Measurements from ENCODE around the gene SURF2.

The SURF2 gene

DNA sequence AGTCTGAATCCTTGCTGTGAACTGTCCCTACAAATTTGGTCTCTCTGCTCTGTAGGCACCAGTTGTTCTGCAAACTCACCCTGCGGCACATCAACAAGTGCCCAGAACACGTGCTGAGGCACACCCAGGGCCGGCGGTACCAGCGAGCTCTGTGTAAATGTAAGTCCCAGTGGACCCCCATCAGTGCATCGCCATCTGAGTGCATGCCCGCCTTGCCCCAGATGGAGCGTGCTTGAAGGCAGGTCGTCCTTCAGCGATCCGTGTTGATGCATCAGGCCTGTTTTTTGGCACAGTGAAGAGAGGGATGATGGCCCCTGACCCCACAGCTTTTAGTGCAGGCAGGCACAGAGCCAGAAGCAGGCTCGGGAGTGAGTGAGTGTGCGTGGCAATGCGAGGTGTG is 1.3 kb downstream of the SURF2 start:
- no peaks in the 10 kb centered on the region for H3K27me3 ChIP-seq (ENCODE audit: insufficient read depth, low read length, poor library complexity, severe bottlenecking)
- peak overlapping the region; percentile 85 for H3K4me2 ChIP-seq (ENCODE audit: low read depth, low read length, poor library complexity, severe bottlenecking)
- no peaks in the 10 kb centered on the region for H3F3A ChIP-seq (ENCODE audit: low read depth)
- peak overlapping the region; percentile 94 for H3K4me3 ChIP-seq (ENCODE audit: low read length, poor library complexity, severe bottlenecking)
- peak overlapping the region; percentile 80 for H3K9ac ChIP-seq (ENCODE audit: low read depth, low read length, poor library complexity, severe bottlenecking)
- TF ChIP-seq EZH2phosphoT487 (IDR thresholded peaks at IDR 0.05; ENCODE audit: borderline replicate concordance): no peak
- TF ChIP-seq, protein P1, sequence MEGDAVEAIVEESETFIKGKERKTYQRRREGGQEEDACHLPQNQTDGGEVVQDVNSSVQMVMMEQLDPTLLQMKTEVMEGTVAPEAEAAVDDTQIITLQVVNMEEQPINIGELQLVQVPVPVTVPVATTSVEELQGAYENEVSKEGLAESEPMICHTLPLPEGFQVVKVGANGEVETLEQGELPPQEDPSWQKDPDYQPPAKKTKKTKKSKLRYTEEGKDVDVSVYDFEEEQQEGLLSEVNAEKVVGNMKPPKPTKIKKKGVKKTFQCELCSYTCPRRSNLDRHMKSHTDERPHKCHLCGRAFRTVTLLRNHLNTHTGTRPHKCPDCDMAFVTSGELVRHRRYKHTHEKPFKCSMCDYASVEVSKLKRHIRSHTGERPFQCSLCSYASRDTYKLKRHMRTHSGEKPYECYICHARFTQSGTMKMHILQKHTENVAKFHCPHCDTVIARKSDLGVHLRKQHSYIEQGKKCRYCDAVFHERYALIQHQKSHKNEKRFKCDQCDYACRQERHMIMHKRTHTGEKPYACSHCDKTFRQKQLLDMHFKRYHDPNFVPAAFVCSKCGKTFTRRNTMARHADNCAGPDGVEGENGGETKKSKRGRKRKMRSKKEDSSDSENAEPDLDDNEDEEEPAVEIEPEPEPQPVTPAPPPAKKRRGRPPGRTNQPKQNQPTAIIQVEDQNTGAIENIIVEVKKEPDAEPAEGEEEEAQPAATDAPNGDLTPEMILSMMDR (conservative IDR thresholded peaks at IDR 0.05; ENCODE audit: low read length): no peak
- H3K36me3 ChIP-seq (ENCODE audit: insufficient read depth, low read length): peaks cover 35% of the 10 kb centered on the region; the same call in 1 of the 2 replicates
- H4K20me1 ChIP-seq (ENCODE audit: insufficient read depth, low read length, poor library complexity, severe bottlenecking): peaks cover 20% of the 10 kb centered on the region
- H3K9me3 ChIP-seq (ENCODE audit: insufficient read depth, low read depth, low read length): no peaks in the 10 kb centered on the region
- H3K4me1 ChIP-seq (ENCODE audit: insufficient read depth, low read length, poor library complexity, severe bottlenecking): peaks cover 8% of the 10 kb centered on the region
- peaks cover 49% of the 10 kb centered on the region for H3K79me2 ChIP-seq (ENCODE audit: insufficient read depth, low read length)
- no peak overlapping the region for H2AFZ ChIP-seq (ENCODE audit: low read length)
- no peaks in the 10 kb centered on the region for H3K9me2 ChIP-seq (replicated peaks; ENCODE audit: low read depth, low read length)

DNA sequence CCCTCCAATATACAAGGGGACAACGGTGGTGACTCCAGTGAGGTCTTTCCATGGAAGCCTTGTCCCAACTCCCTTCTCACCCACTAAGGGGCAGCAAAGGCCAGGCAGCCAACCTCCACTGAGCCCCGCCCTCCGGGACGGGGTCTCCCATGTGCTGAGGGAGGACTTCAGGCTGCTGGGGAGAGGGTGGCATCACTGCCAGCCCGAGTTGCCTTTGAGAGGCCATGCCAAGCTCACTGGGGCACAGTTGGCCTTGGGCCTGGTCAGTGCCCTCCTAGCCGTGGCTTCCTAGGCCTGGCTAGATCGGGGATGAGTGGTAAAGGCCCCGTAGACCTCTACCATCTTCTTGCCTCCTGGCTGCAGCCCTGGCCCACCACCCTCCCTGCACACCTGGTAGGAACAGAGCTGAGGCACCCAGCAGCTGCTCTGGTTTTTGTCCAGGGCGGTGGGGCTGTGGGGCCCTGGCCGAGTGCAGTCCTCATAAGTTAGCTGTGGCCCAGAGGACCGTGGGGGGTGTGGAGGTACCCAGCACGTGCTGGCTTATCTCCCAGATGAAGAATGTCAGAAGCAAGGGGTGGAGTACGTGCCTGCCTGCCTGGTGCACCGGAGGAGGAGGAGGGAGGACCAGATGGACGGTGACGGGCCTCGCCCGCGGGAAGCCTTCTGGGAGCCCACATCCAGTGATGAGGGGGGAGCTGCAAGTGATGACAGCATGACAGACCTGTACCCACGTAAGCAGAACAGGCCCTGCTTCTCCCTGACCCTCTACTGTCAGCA is 3.2 kb downstream of the SURF2 start:
- peaks cover 8% of the 10 kb centered on the region for H3K4me1 ChIP-seq (ENCODE audit: insufficient read depth, low read length, poor library complexity, severe bottlenecking)
- no peak overlapping the region for H3K4me2 ChIP-seq (ENCODE audit: low read depth, low read length, poor library complexity, severe bottlenecking)
- no peak overlapping the region for H3K9ac ChIP-seq (ENCODE audit: low read depth, low read length, poor library complexity, severe bottlenecking)
- H3K79me2 ChIP-seq (ENCODE audit: insufficient read depth, low read length): peaks cover 54% of the 10 kb centered on the region
- H2AFZ ChIP-seq (ENCODE audit: low read length): no peak overlapping the region
- peaks cover 50% of the 10 kb centered on the region; the same call in 1 of the 2 replicates for H3K36me3 ChIP-seq (ENCODE audit: insufficient read depth, low read length)
- H3F3A ChIP-seq (ENCODE audit: low read depth): no peaks in the 10 kb centered on the region
- no peaks in the 10 kb centered on the region for H3K9me3 ChIP-seq (ENCODE audit: insufficient read depth, low read depth, low read length)
- H3K27me3 ChIP-seq (ENCODE audit: insufficient read depth, low read length, poor library complexity, severe bottlenecking): no peaks in the 10 kb centered on the region
- no peak overlapping the region for H3K4me3 ChIP-seq (ENCODE audit: low read length, poor library complexity, severe bottlenecking)
- H4K20me1 ChIP-seq (ENCODE audit: insufficient read depth, low read length, poor library complexity, severe bottlenecking): peaks cover 30% of the 10 kb centered on the region
- TF ChIP-seq, protein P1 (conservative IDR thresholded peaks at IDR 0.05; ENCODE audit: low read length): peak; percentile 63
- no peak for TF ChIP-seq EZH2phosphoT487 (IDR thresholded peaks at IDR 0.05; ENCODE audit: borderline replicate concordance)
- H3K9me2 ChIP-seq (replicated peaks; ENCODE audit: low read depth, low read length): no peaks in the 10 kb centered on the region

DNA sequence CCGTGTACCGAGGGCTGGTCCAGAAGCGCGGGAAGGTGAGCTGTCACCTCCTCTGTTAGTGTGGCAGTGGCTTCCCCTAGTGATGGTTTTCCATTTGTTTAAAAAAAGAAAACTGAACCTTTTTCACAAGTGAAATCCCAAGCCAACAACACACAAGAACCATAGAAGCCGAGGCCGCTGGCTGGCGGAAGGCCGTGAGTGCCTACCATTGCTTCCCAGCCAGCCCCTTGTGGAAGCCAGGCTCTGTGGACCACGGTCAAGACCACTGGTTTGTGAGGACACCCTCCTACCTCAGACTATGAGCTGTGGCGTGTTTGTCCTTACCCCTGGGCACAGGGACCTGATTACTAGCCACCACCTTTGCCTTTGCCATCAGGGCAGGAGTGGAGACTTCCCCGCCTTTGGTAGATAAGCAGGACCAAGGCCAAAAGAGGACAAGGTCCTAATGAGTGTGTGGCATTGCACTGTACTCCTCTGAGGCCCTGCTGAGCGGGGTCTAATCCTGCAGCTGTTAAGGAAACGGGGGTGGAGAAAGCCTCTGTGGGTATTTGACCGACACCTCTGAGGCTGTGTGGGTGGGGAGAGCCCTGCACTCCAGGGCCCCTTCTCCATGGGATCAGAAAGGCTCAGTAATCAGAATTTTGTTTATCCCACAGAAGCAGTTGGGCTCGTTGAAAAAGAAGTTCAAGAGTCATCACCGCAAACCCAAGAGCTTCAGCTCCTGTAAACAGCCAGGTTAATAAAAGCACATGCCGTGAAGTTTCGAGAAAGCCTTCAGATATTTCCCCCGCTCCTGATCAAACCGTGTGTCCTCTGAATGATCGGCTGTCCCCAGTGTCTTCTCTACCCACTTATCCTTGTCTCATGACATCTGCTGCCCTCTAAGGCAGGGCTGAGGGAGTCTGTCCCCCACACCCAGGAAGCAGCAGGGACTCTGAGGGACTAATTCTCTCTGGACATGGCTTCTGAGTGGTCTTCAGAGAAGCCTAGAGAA is 4.3 kb downstream of the SURF2 start:
- no peak for TF ChIP-seq EZH2phosphoT487 (IDR thresholded peaks at IDR 0.05; ENCODE audit: borderline replicate concordance)
- TF ChIP-seq, protein P1 (conservative IDR thresholded peaks at IDR 0.05; ENCODE audit: low read length): no peak
- Histone ChIP-seq H3K9me3 (ENCODE audit: insufficient read depth, low read depth, low read length) (no peaks in the 10 kb centered on the region), H3K27me3 (ENCODE audit: insufficient read depth, low read length, poor library complexity, severe bottlenecking) (no peaks in the 10 kb centered on the region), H3K79me2 (ENCODE audit: insufficient read depth, low read length) (peaks cover 54% of the 10 kb centered on the region), H3K4me3 (ENCODE audit: low read length, poor library complexity, severe bottlenecking) (no peak overlapping the region), H3K9ac (ENCODE audit: low read depth, low read length, poor library complexity, severe bottlenecking) (no peak overlapping the region), H3K4me1 (ENCODE audit: insufficient read depth, low read length, poor library complexity, severe bottlenecking) (peaks cover 6% of the 10 kb centered on the region), H3K36me3 (ENCODE audit: insufficient read depth, low read length) (peaks cover 61% of the 10 kb centered on the region; the same call in 1 of the 2 replicates), H2AFZ (ENCODE audit: low read length) (no peak overlapping the region), H3K9me2 (replicated peaks; ENCODE audit: low read depth, low read length) (no peaks in the 10 kb centered on the region), H3F3A (ENCODE audit: low read depth) (no peaks in the 10 kb centered on the region), H3K4me2 (ENCODE audit: low read depth, low read length, poor library complexity, severe bottlenecking) (no peak overlapping the region), H4K20me1 (ENCODE audit: insufficient read depth, low read length, poor library complexity, severe bottlenecking) (peaks cover 35% of the 10 kb centered on the region)

All from Loucy (cell line).